ENCODE results near the gene PRKAG2.

DNA sequence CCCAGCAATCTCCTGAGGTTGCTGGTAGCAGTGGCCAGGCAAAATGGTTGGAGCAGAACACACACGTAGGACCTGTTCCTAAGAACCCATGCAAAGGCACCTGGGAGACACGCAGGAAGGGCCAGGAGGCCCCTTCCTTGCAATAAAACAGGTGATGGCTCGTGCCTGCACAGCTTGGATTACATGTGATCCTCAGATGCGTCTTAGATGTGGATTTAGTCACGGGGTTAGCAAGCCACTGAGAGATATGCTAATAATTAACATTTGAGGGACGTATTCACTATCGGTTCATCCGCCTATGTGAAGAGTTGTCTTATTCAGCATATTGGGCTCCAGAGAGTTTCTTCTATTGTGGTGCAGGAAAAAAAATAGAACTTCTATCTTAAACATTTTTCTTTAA is 352.6 kb downstream of the PRKAG2 start:
- TF ChIP-seq, protein P1, sequence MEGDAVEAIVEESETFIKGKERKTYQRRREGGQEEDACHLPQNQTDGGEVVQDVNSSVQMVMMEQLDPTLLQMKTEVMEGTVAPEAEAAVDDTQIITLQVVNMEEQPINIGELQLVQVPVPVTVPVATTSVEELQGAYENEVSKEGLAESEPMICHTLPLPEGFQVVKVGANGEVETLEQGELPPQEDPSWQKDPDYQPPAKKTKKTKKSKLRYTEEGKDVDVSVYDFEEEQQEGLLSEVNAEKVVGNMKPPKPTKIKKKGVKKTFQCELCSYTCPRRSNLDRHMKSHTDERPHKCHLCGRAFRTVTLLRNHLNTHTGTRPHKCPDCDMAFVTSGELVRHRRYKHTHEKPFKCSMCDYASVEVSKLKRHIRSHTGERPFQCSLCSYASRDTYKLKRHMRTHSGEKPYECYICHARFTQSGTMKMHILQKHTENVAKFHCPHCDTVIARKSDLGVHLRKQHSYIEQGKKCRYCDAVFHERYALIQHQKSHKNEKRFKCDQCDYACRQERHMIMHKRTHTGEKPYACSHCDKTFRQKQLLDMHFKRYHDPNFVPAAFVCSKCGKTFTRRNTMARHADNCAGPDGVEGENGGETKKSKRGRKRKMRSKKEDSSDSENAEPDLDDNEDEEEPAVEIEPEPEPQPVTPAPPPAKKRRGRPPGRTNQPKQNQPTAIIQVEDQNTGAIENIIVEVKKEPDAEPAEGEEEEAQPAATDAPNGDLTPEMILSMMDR (IDR thresholded peaks at IDR 0.05), result no peak
- TF ChIP-seq POLR2AphosphoS5 (IDR thresholded peaks at IDR 0.05), result no peak

Measured in transverse colon (tissue), 4 donors.